ENCODE data around the gene WASHC2A. TPM values are rescaled to one million over a fixed set of nuclear protein-coding genes. Genes with fewer than 3 reads are reported as not detected.

The WASHC2A gene
- total RNA-seq, 8 experiments from 2014 or later = 10.4 to 36.8 (median 22.6) TPM

Other genes with a start within 250 kb of the WASHC2A start
- 10 to 100 TPM; 27.6 to 49.9 (median 35.4) TPM for gene PARG, start 125.9 kb upstream of the WASHC2A start, total RNA-seq
- 10 to 100 TPM; 11.1 to 37.6 (median 18.2) TPM for gene TIMM23B, start 125.9 kb upstream of the WASHC2A start, total RNA-seq
- 10 to 100 TPM in 4 of 8 experiments, 1 to 10 TPM in 4; 6.6 to 26.8 (median 10.1) TPM for gene AGAP6, start 79.5 kb upstream of the WASHC2A start, total RNA-seq
- gene ASAH2, start 183.6 kb downstream of the WASHC2A start, total RNA-seq = 1 to 10 TPM in 7 of 8 experiments, under 1 TPM in 1; 0.92 to 5.2 (median 1.9) TPM